SK-N-SH (cell line): Measurements from ENCODE around the gene PTPRN.

Experiments
- EP300 ChIP-seq, 2 experiments: IDR thresholded peaks; 2 replicates each; pipeline versions ENCODE4 v1.4.0 to v1.6.1; 2012; ENCODE audit warnings: borderline replicate concordance in 1 of 2, low read depth in 1 of 2, low read length in 1 of 2
- EZH2phosphoT487 ChIP-seq: fragments of 200-600 bp; sonication (generic); IDR thresholded peaks from 2 replicates; pipeline ENCODE4 v1.6.1; 2017; ENCODE audit warnings: low read depth, mixed run types, mild to moderate bottlenecking, antibody characterized with exemption, moderate library complexity, borderline replicate concordance
- GABPA ChIP-seq: IDR thresholded peaks from 2 replicates; pipeline ENCODE4 v1.4.0; 2012; ENCODE audit warnings: low read depth, mild to moderate bottlenecking
- NRF1 ChIP-seq: IDR thresholded peaks from 2 replicates; pipeline ENCODE4 v1.6.1; 2012; ENCODE audit warnings: low read depth, mild to moderate bottlenecking, low read length
- POLR2AphosphoS5 ChIP-seq: IDR thresholded peaks from 2 replicates; pipeline ENCODE4 v1.6.1; 2012; ENCODE audit warnings: low read depth, low read length
- TCF12 ChIP-seq: IDR thresholded peaks from 2 replicates; pipeline ENCODE4 v1.4.0; 2012
- TF ChIP-seq, protein P1 (sequence below): fragments of 200-600 bp; sonication (generic); IDR thresholded peaks from 2 replicates; pipeline ENCODE4 v1.6.1; 2017; ENCODE audit warnings: antibody characterized with exemption, mild to moderate bottlenecking, moderate library complexity
- TF ChIP-seq, protein P2 (sequence below): IDR thresholded peaks from 2 replicates; pipeline ENCODE4 v1.4.0; 2012; ENCODE audit warnings: low read depth, borderline replicate concordance
- TF ChIP-seq, protein P3 (sequence below): IDR thresholded peaks from 2 replicates; pipeline ENCODE4 v1.4.0; 2012; ENCODE audit warnings: low read depth, borderline replicate concordance

DNA sequence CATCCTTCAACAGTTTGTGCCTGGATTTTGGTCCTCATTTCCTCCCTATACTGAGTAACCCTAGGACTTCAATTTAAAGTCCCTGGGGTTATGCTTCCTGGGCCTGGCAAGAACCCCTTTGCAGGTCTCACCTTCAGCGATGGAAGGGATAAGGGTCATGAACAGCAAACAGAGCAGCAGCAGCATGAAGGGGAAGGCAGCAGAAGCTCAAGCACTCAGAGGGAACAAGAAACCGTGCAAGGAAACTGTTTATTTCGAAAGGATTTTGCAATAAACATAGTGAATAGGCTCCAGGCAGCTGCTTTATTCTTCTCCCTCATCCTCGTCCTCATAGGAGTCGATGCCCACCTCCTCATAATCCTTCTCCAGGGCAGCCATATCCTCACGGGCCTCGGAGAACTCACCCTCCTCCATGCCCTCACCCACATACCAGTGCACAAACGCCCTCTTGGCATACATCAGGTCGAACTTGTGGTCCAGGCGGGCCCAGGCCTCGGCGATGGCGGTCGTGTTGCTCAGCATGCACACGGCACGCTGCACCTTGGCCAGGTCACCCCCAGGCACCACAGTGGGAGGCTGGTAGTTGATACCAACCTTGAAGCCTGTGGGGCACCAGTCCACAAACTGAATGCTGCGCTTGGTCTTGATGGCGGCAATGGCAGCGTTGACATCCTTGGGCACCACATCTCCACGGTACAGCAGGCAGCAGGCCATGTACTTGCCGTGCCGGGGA, 59.0 kb downstream of the PTPRN start:
- TF ChIP-seq POLR2AphosphoS5 (no peak), EP300 (IDR thresholded peaks at IDR 0.05; ENCODE audit: borderline replicate concordance in 1 of 2, low read depth in 1 of 2, low read length in 1 of 2) (no peak), TCF12 (no peak), GABPA (no peak), EZH2phosphoT487 (no peak), NRF1 (no peak)
- TF ChIP-seq, protein P1, sequence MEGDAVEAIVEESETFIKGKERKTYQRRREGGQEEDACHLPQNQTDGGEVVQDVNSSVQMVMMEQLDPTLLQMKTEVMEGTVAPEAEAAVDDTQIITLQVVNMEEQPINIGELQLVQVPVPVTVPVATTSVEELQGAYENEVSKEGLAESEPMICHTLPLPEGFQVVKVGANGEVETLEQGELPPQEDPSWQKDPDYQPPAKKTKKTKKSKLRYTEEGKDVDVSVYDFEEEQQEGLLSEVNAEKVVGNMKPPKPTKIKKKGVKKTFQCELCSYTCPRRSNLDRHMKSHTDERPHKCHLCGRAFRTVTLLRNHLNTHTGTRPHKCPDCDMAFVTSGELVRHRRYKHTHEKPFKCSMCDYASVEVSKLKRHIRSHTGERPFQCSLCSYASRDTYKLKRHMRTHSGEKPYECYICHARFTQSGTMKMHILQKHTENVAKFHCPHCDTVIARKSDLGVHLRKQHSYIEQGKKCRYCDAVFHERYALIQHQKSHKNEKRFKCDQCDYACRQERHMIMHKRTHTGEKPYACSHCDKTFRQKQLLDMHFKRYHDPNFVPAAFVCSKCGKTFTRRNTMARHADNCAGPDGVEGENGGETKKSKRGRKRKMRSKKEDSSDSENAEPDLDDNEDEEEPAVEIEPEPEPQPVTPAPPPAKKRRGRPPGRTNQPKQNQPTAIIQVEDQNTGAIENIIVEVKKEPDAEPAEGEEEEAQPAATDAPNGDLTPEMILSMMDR, result no peak
- TF ChIP-seq, protein P2, sequence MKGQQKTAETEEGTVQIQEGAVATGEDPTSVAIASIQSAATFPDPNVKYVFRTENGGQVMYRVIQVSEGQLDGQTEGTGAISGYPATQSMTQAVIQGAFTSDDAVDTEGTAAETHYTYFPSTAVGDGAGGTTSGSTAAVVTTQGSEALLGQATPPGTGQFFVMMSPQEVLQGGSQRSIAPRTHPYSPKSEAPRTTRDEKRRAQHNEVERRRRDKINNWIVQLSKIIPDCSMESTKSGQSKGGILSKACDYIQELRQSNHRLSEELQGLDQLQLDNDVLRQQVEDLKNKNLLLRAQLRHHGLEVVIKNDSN, result no peak
- TF ChIP-seq, protein P3, sequence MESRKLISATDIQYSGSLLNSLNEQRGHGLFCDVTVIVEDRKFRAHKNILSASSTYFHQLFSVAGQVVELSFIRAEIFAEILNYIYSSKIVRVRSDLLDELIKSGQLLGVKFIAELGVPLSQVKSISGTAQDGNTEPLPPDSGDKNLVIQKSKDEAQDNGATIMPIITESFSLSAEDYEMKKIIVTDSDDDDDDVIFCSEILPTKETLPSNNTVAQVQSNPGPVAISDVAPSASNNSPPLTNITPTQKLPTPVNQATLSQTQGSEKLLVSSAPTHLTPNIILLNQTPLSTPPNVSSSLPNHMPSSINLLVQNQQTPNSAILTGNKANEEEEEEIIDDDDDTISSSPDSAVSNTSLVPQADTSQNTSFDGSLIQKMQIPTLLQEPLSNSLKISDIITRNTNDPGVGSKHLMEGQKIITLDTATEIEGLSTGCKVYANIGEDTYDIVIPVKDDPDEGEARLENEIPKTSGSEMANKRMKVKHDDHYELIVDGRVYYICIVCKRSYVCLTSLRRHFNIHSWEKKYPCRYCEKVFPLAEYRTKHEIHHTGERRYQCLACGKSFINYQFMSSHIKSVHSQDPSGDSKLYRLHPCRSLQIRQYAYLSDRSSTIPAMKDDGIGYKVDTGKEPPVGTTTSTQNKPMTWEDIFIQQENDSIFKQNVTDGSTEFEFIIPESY, result no peak
